ENCODE data around the gene RAET1G.
"Not testable (repeated sequence)": the region's sequence is repeated elsewhere in the genome, so short reads cannot be mapped to it uniquely, and the experiment has no call there.

GRCh38 chr6:149954328-149954983 lies 31.5 kb upstream of the RAET1G start:
- not testable (repeated sequence) for TF ChIP-seq CTCF (IDR thresholded peaks at IDR 0.05; ENCODE audit: borderline replicate concordance, extremely low read depth, low read length, poor library complexity, severe bottlenecking); EZH2 (IDR thresholded peaks at IDR 0.05; ENCODE audit: borderline replicate concordance, low read depth, low read length, severe bottlenecking)

Measured in DND-41 (cell line).